ENCODE measurements around the gene RAD51B. TPM values are rescaled to one million over a fixed set of nuclear protein-coding genes. Genes with fewer than 3 reads are reported as not detected.

The RAD51B gene
- total RNA-seq, 1 experiment from 2014 or later, result 28.9 TPM

DNA sequence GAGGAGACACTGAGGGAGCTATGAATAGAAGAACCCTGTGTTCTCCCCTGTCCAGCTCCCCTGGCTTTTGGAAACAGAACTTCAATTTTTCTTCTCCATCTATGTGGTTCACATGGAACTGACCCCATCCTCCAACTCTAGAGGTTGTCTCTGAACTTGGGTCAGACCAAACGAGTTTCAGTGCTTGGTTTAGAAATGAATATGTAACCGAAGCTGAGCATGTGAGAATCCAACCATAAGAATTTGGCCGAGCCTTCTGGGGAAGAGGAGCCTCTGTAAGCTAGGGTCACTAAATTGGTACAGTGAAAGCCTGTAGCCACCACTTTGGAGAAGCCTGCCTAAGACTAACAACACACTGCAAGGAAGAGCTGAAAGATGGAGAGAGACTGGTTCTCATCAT, 508.9 kb downstream of the RAD51B start:
- no peak for DNase-seq (ENCODE audit: low read depth, low spot score)
- in situ Hi-C loops (cut with HindIII; ENCODE audit: low pct_unique_long_range_greater_than_20kb, low sequenced_read_pairs), result no loop called here

GRCh38 chr14:68331426-68331825, 511.8 kb downstream of the RAD51B start:
- no peak for DNase-seq (ENCODE audit: low read depth, low spot score)
- in situ Hi-C loops (cut with HindIII; ENCODE audit: low pct_unique_long_range_greater_than_20kb, low sequenced_read_pairs), result no loop called here

DNA sequence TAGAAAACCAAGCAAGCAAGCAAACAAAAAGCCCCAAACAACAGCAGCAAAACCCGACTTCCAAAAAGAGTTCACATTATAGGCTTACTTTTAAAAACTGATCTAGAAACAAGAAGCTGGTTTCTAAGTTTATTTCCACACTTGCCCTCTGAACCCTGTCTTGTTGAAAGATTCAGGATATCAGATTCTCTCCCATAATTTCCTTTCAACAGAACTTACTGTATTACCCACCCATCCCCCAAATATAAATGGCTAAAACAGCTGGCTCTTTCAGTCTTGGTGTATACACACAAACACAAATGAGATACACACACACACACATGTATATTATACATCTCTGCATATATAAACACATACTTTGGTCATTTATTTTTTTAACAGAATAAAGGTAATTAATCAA, 512.4 kb downstream of the RAD51B start:
- in situ Hi-C loops (cut with HindIII; ENCODE audit: low pct_unique_long_range_greater_than_20kb, low sequenced_read_pairs), result no loop called here
- no peak for DNase-seq (ENCODE audit: low read depth, low spot score)

- in situ Hi-C loops (cut with HindIII; ENCODE audit: low pct_unique_long_range_greater_than_20kb, low sequenced_read_pairs), result no loop called here
- no peak for DNase-seq (ENCODE audit: low read depth, low spot score)
These were observed 513.7 kb downstream of the RAD51B start for GRCh38 chr14:68333262-68333661.

GRCh38 chr14:68335312-68335711, 515.7 kb downstream of the RAD51B start:
- DNase-seq (ENCODE audit: low read depth, low spot score), result no peak
- in situ Hi-C loops (cut with HindIII; ENCODE audit: low pct_unique_long_range_greater_than_20kb, low sequenced_read_pairs), result no loop called here

GRCh38 chr14:68336165-68336564, 516.6 kb downstream of the RAD51B start:
- in situ Hi-C loops (cut with HindIII; ENCODE audit: low pct_unique_long_range_greater_than_20kb, low sequenced_read_pairs), result no loop called here
- DNase-seq (ENCODE audit: low read depth, low spot score), result no peak

DNA sequence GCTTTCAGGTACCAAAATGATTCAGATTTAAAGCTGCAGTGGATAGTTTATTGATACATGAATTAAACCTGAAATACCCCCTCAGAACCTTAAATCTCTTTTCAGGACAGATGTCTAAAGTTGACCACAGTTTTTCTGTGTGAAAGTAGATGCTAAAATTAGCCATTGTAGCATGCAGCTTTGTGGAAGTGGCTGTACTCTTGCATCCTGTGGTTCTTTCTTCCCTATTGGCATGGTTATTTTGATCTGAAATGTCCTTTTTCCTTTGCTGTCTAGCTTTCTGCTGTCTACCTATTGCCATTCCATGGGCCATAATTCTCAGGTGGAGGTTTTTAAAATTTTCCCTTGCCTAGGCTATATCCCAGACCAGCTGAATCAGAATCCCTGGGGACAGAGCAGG, 517.7 kb downstream of the RAD51B start:
- in situ Hi-C loops (cut with HindIII; ENCODE audit: low pct_unique_long_range_greater_than_20kb, low sequenced_read_pairs), result no loop called here

DNA sequence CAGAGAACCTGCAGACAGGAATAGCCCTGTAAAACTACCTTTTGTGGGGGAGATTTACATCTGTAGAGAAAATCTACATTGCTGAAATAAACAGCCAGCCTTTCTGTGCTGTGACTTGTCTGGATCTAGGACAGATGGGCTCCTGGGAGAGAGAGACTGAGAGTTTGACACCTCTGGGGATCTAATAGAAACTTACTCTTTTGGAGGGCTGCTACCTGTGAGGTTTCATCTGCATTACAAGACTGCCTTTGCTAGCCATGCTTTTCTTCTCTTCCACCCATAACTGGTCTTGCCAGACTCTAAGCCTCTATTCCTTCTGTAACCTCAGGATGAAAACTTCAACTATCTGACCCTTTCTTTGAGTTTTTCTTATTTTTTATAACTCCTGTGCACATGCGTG, 520.7 kb downstream of the RAD51B start:
- in situ Hi-C loops (cut with HindIII; ENCODE audit: low pct_unique_long_range_greater_than_20kb, low sequenced_read_pairs), result no loop called here
- DNase-seq (ENCODE audit: low read depth, low spot score), result no peak

More for the DNA sequence above, 517.7 kb downstream of the RAD51B start:
- DNase-seq (ENCODE audit: low read depth, low spot score), result no peak

DNA sequence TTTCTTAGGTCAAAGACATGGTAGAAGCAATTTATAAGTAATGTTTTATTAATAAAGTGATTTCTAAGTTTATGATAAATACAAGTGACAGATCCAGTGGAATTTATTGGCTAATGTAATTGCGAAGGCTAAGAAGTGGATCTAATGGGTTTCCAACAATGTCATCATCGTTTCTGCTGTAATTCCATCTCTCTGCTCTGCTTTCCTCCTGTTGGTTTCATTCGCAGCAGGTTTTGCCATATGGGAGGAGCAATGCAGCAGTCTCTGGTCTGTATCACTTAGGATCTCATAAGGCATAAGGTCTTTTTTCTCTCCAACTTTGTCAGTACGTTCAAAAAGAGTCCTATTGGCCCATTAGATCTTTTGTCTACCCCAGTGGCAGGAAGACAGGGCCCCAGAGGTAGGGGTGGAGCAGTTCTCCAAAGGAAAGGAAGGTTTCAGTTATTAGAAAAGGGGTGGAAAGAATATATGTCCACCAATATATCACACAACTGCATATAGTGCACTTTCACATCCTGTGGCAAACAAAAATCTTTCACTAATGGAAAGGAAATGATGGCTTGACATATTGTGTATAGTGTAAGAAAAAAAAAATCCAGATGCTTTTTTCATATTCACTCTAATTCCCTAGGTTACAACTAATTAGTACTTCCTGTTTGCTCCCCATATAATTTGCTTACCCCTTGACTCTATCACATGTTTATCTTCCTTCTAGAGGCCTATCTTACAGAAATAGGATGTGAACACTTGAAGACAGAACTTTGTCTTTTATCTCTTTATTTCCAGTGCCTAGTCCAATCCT, 522.0 kb downstream of the RAD51B start:
- no peak for DNase-seq (ENCODE audit: low read depth, low spot score)
- in situ Hi-C loops (cut with HindIII; ENCODE audit: low pct_unique_long_range_greater_than_20kb, low sequenced_read_pairs), result no loop called here

DNA sequence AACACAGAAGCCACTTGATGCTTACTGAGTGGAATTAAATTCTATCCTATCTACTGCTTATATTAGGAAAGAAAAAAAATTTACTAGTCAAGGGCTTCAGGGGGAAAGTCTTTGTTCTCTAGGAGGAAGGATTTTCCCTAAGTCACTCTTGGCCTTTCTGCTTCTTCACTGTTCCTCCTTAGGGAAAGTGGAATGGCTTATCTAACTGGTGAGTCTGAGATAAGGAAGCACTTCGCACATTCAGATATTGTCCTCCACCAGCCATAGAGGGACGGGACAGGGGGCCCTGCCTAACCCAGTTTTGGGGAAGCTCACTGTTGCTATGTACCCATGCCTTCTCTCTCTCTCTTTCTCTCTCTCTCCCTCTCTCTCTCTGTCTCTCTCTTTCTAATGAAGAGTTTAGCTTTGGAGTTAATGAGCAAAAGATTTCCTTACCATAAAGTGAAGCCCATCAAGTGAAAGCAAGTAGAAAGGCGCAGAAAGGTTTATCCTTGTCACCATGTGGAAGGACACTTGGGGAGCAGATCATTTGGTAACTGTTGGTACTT, 522.7 kb downstream of the RAD51B start:
- in situ Hi-C loops (cut with HindIII; ENCODE audit: low pct_unique_long_range_greater_than_20kb, low sequenced_read_pairs), result no loop called here

DNA sequence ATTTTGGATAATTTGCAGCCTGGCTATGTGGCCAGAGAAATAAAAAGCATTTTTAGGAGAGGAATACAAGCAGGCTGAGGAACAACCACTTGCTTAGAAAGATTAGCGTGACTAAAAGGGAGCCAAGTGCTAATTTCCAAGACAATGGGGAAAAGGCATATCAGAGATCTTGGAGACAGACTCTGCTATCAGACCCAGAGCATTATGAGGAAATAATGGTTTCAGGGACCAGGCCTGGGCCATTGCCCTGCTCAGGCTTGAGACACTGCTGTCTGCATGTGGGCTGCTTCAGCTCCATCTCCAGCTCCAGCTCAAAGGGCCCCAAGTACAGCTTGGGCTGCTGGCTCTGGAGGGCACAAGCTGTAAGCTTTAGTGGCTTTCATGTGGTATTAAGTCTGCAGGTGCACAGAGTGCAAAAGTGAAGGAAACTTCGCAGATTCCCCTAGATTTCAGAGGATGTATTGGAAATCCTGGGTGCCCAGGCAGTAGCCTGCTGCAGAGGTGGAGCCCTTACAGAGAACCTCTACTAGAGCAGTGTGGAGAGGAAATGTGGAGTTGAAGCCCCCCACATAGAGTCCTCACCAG, 524.0 kb downstream of the RAD51B start:
- DNase-seq (ENCODE audit: low read depth, low spot score), result no peak
- in situ Hi-C loops (cut with HindIII; ENCODE audit: low pct_unique_long_range_greater_than_20kb, low sequenced_read_pairs), result no loop called here

More for the DNA sequence above, 522.7 kb downstream of the RAD51B start:
- DNase-seq (ENCODE audit: low read depth, low spot score), result no peak

- DNase-seq (ENCODE audit: low read depth, low spot score), result no peak
- in situ Hi-C loops (cut with HindIII; ENCODE audit: low pct_unique_long_range_greater_than_20kb, low sequenced_read_pairs), result no loop called here
These were observed 526.2 kb downstream of the RAD51B start for GRCh38 chr14:68345738-68346137.

- in situ Hi-C loops (cut with HindIII; ENCODE audit: low pct_unique_long_range_greater_than_20kb, low sequenced_read_pairs), result no loop called here
- no peak for DNase-seq (ENCODE audit: low read depth, low spot score)
These were observed 527.2 kb downstream of the RAD51B start for GRCh38 chr14:68346556-68347343.

- DNase-seq (ENCODE audit: low read depth, low spot score), result no peak
- in situ Hi-C loops (cut with HindIII; ENCODE audit: low pct_unique_long_range_greater_than_20kb, low sequenced_read_pairs), result no loop called here
These were observed 530.5 kb downstream of the RAD51B start for GRCh38 chr14:68349900-68350629.

DNA sequence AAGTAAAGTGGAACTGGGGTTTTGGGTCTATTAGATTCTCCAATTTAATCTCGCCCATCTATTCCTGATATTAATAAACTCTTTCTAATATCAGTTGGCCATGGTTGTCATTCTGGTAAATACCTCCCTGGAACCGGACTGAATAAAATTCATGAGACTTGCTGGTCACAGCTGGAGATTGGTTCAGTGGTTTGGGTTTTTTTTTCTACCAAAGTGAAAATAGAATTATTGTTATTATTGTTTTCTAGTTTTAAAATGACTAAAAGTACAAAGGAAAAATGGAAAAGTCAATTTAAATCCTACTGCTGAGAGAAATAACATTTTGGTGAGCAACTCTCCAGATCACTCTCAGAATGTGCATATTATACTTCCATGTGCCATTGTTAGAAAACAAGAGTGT, 535.8 kb downstream of the RAD51B start:
- in situ Hi-C loops (cut with HindIII; ENCODE audit: low pct_unique_long_range_greater_than_20kb, low sequenced_read_pairs), result no loop called here
- no peak for DNase-seq (ENCODE audit: low read depth, low spot score)

- DNase-seq (ENCODE audit: low read depth, low spot score), result no peak
- in situ Hi-C loops (cut with HindIII; ENCODE audit: low pct_unique_long_range_greater_than_20kb, low sequenced_read_pairs), result no loop called here
These were observed 538.2 kb downstream of the RAD51B start for GRCh38 chr14:68357777-68358176.

DNA sequence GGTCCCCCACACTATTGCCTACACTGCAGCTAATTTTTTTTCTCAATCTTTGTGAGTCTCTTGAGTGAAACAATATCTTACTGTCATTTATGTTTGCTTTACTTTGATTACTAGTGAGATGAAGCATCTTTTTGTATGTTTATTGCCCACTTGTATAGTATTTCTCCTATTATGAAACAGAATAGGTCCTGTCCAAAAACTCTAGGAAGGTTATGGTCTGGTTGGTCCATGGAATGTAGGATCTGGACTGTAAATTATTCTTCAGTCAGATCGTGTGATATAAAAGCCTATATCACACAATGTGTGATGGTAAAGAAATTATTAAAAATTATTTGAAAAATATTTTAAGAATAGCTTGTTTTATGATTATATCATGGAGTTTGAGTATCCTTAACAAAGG, 538.9 kb downstream of the RAD51B start:
- DNase-seq (ENCODE audit: low read depth, low spot score), result no peak
- in situ Hi-C loops (cut with HindIII; ENCODE audit: low pct_unique_long_range_greater_than_20kb, low sequenced_read_pairs), result no loop called here

Measured in SK-MEL-5 (cell line).